K562 (cell line): ENCODE measurements around the gene LPAR2. TPM values are rescaled to one million over a fixed set of nuclear protein-coding genes. Genes with fewer than 3 reads are reported as not detected.

Experiments
- ATAC-seq: fragments of 200-7000 bp; cut with Tn5 transposase; 3 replicates; pipeline ENCODE4 v1.9.1; 2020; ENCODE audit warnings: moderate library complexity
- BruUV-seq: library from RNA; stranded (reverse); fragments of 400-500 nt; replicated peaks from 2 replicates; lab custom pipeline; 2021; lab: Mats Ljungman, UMichigan
- CTCF ChIA-PET: fragments of 300-600 bp; formaldehyde crosslinking; extraction: SDS; loops from one replicate; lab custom pipeline; 2021; ENCODE audit warnings: low intra/inter-chr PET ratio; lab: Yijun Ruan, JAX
- POLR2A ChIA-PET: fragments of 300-600, 350-650 bp; sonication (Branson Sonifier 250); formaldehyde crosslinking; extraction: SDS; loops from one replicate; lab custom pipeline; 2021; ENCODE audit warnings: antibody characterized with exemption, inconsistent platforms; lab: Yijun Ruan, JAX
- DNase-seq, 4 experiments: peaks; one replicate each; pipeline versions ENCODE4 v3.0.0 to v3.0.0-alpha.2; 2011 to 2018; ENCODE audit warnings: low spot score in 3 of 4, mixed read lengths in 3 of 4; ENCODE audit errors: extremely low read depth in 1 of 4
- FAIRE-seq: peaks from 2 replicates; lab custom pipeline; 2011; peaks lifted over from hg19 to GRCh38; lab: Jason Lieb, UNC
- H2AFZ ChIP-seq: 2 replicates; pipeline ENCODE4 v1.6.0; 2011; ENCODE audit warnings: low read depth, low read length, control low read depth, inconsistent platforms
- H3K27ac ChIP-seq: fragments of 200-600 bp; 3 replicates; pipeline ENCODE4 v1.8.0; 2011; ENCODE audit warnings: low read depth, mild to moderate bottlenecking, control low read depth, inconsistent platforms, low read length, moderate library complexity, mixed read lengths; ENCODE audit errors: extremely low read depth
- H3K27me3 ChIP-seq, 2 experiments: fragments of 300-600 bp in 1 of 2; 2 replicates in 1 of 2; 3 replicates in 1 of 2; pipeline versions ENCODE4 v1.6.0 to v1.8.0; 2011; ENCODE audit warnings: inconsistent platforms in 2 of 2, low read length in 2 of 2, mild to moderate bottlenecking in 1 of 2, mixed read lengths in 1 of 2, moderate library complexity in 1 of 2; ENCODE audit not compliant: control insufficient read depth in 2 of 2, insufficient read depth in 2 of 2
- H3K36me3 ChIP-seq: fragments of 300-600 bp; 3 replicates; pipeline ENCODE4 v1.8.0; 2011; ENCODE audit warnings: mild to moderate bottlenecking, low read length, inconsistent platforms; ENCODE audit not compliant: control insufficient read depth, insufficient read depth
- H3K4me1 ChIP-seq, 2 experiments: fragments of 200-600 bp in 1 of 2; replicated peaks in 1 of 2; 2 replicates in 1 of 2; 3 replicates in 1 of 2; pipeline versions ENCODE4 v1.5.1 to v1.8.0; 2011; ENCODE audit warnings: inconsistent platforms in 2 of 2, low read length in 2 of 2, mild to moderate bottlenecking in 1 of 2, mixed read lengths in 1 of 2, moderate library complexity in 1 of 2; ENCODE audit not compliant: control insufficient read depth in 2 of 2, insufficient read depth in 2 of 2
- H3K4me2 ChIP-seq: 2 replicates; pipeline ENCODE4 v1.6.1; 2011; ENCODE audit warnings: low read length, control low read depth, inconsistent platforms, mixed read lengths; ENCODE audit not compliant: insufficient read depth
- H3K4me3 ChIP-seq: fragments of 200-600 bp; sonication (generic), shearing (Covaris generic); 2 replicates; pipeline ENCODE4 v1.5.1; 2016; ENCODE audit warnings: control low read depth, inconsistent platforms
- H3K79me2 ChIP-seq: fragments of 200-600 bp; 3 replicates; pipeline ENCODE4 v1.8.0; 2011; ENCODE audit warnings: low read length, inconsistent platforms; ENCODE audit not compliant: control insufficient read depth, insufficient read depth
- H3K9ac ChIP-seq, 2 experiments: 2 replicates each; pipeline versions ENCODE4 v1.6.0 to v1.6.1; 2011; ENCODE audit warnings: low read depth in 2 of 2, low read length in 2 of 2, control low read depth in 1 of 2, inconsistent platforms in 1 of 2, mild to moderate bottlenecking in 1 of 2, mixed read lengths in 1 of 2; ENCODE audit not compliant: insufficient read depth in 1 of 2
- H3K9me1 ChIP-seq: one replicate; pipeline ENCODE4 v1.6.0; 2011; ENCODE audit warnings: inconsistent platforms, mild to moderate bottlenecking, low read length, moderate library complexity; ENCODE audit not compliant: control insufficient read depth, insufficient read depth
- H3K9me3 ChIP-seq: replicated peaks from 2 replicates; pipeline ENCODE4 v1.5.1; 2011; ENCODE audit warnings: low read depth, low read length, inconsistent platforms; ENCODE audit not compliant: control insufficient read depth, insufficient read depth
- H4K20me1 ChIP-seq: replicated peaks from 2 replicates; pipeline ENCODE4 v1.6.1; 2011; ENCODE audit warnings: low read length, inconsistent platforms, mixed read lengths; ENCODE audit not compliant: control insufficient read depth, insufficient read depth
- GABPB1 ChIP-seq: sonication (generic); formaldehyde crosslinking; IDR thresholded peaks from 2 replicates; pipeline ENCODE4 v1.8.0; 2022; ENCODE audit warnings: mild to moderate bottlenecking, missing genetic modification reagents
- HMG20A ChIP-seq: fragments of 450-650 bp; formaldehyde crosslinking; conservative IDR thresholded peaks from 2 replicates; pipeline ENCODE4 v1.4.0; 2020; ENCODE audit warnings: mild to moderate bottlenecking, mixed read lengths
- RBM39 ChIP-seq: fragments of 200-400 bp; formaldehyde crosslinking; optimal IDR thresholded peaks from 2 replicates; pipeline ENCODE3; 2018; ENCODE audit warnings: low read depth, low read length
- RNF2 ChIP-seq: sonication (generic); IDR thresholded peaks from 2 replicates; pipeline ENCODE4 v1.6.1; 2016
- WGBS: fragments of 100-300 bp; shearing (Covaris generic); methylation state at CpG from one replicate; pipeline ENCODE4 v1.1.6; 2016; ENCODE audit warnings: low coverage, mixed read lengths; ENCODE audit not compliant: insufficient coverage; ENCODE audit errors: missing lambda C conversion rate; 5-methylcytosine and 5-hydroxymethylcytosine counted together
- in situ Hi-C: fragments of 300-500 bp; cut with MboI; formaldehyde crosslinking; loops from 4 replicates; pipeline ENCODE4 v1.15.0; 2018; ENCODE audit warnings: inconsistent platforms, mixed read lengths
- intact Hi-C: fragments of 100-400 bp; cut with micrococcal nuclease; formaldehyde crosslinking; loops from 2 replicates; pipeline ENCODE4 v1.14.2; 2022
- polyA plus RNA-seq, 8 experiments: library from polyadenylated mRNA; depleted of rRNA in 4 of 8; stranded (reverse) in 5 of 8; unstranded in 3 of 8; fragments of >200 nt; fragmentation: Nextera tagmentation in 2 of 8; fragmentation: Illumina TruSeq in 1 of 8; extraction: Ambion mirVana in 2 of 8; extraction: Trizol in 1 of 8; gene quantifications; 2 replicates each; pipeline versions ENCODE4 v1.2.1 to v1.2.3, GENCODE V29; 2011 to 2014; ENCODE audit warnings: inconsistent platforms in 1 of 8, missing spikeins in 1 of 8
- total RNA-seq, 7 experiments: library from RNA; depleted of rRNA in 6 of 7; stranded (reverse); fragments of >200 nt in 6 of 7; fragmentation: Illumina TruSeq in 2 of 7; extraction: Trizol in 2 of 7; gene quantifications; 2 replicates each; pipeline versions ENCODE4 v1.2.1 to v1.2.3, GENCODE V29; 2011 to 2021; ENCODE audit warnings: low replicate concordance in 1 of 7
- TF ChIP-seq, protein P1 (sequence below): IDR thresholded peaks from 2 replicates; pipeline ENCODE4 v1.6.1; 2011; ENCODE audit warnings: borderline replicate concordance, low read depth, mild to moderate bottlenecking, moderate library complexity, low read length; ENCODE audit not compliant: insufficient read depth, poor library complexity, severe bottlenecking
- TF ChIP-seq, protein P2 (sequence below): sonication (generic); formaldehyde crosslinking; IDR thresholded peaks from 2 replicates; pipeline ENCODE4 v1.8.0; 2022; ENCODE audit warnings: missing genetic modification reagents, mild to moderate bottlenecking, borderline replicate concordance
- TF ChIP-seq, protein P3 (sequence below): fragments of 250-450 bp; sonication (Bioruptor Pico); IDR thresholded peaks from 2 replicates; pipeline ENCODE4 v1.9.0; 2021; ENCODE audit warnings: mild to moderate bottlenecking

LPAR2 gene
- total and polyA plus RNA-seq, 9 of the 15 experiments (the other 6 are each of a cell fraction or from before 2014, with no cell fraction given): 0.63 to 13.8 (median 4.4) TPM

DNA sequence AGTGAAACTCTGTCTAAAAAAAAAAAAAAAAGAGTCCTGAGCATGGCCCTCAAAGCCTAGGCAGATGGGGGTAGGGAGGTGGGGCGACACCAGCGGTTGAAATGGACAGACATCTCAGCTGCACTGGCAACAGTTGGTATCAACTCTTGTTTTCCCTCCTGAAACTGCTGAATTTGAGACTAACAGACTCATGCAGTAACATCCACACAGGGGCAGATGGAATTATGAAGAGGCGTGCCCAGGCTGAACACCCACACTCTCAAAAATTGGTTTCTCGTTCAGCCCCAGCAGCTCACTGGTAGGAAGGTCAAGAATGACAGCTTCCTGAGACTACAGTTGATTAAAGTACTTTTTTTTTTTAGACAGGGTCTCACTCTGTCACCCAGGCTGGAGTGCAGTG lies 33.6 kb downstream of the LPAR2 start:
- no peak overlapping the region for H3K27ac ChIP-seq
- 63% methylated on average over 3 of the region's 4 CpGs for WGBS
- BruUV-seq: no TSS peak
- H3K27me3 ChIP-seq: no peaks in the 10 kb centered on the region
- DNase-seq (no peak), FAIRE-seq (no peak), ATAC-seq (no peak)
- ChIA-PET CTCF (no interaction called here), POLR2A (no interaction called here)
- no peak overlapping the region for H3K4me3 ChIP-seq
- in situ Hi-C loops: no loop called here
- no peaks in the 10 kb centered on the region for H3K79me2 ChIP-seq
- no peaks in the 10 kb centered on the region for H3K9me1 ChIP-seq
- peaks cover 0 to 10% of the 10 kb centered on the region in 2 experiments; a peak in 3 of 5 replicates for H3K4me1 ChIP-seq
- intact Hi-C loops: no loop called here
- no peaks in the 10 kb centered on the region for H4K20me1 ChIP-seq
- no peak overlapping the region for H3K4me2 ChIP-seq
- no peak overlapping the region for H2AFZ ChIP-seq
- TF ChIP-seq GABPB1 (CRISPR knock-in tag) (no peak), RNF2 (no peak), HMG20A (CRISPR knock-in tag) (no peak), RBM39 (no peak)
- TF ChIP-seq, protein P1, sequence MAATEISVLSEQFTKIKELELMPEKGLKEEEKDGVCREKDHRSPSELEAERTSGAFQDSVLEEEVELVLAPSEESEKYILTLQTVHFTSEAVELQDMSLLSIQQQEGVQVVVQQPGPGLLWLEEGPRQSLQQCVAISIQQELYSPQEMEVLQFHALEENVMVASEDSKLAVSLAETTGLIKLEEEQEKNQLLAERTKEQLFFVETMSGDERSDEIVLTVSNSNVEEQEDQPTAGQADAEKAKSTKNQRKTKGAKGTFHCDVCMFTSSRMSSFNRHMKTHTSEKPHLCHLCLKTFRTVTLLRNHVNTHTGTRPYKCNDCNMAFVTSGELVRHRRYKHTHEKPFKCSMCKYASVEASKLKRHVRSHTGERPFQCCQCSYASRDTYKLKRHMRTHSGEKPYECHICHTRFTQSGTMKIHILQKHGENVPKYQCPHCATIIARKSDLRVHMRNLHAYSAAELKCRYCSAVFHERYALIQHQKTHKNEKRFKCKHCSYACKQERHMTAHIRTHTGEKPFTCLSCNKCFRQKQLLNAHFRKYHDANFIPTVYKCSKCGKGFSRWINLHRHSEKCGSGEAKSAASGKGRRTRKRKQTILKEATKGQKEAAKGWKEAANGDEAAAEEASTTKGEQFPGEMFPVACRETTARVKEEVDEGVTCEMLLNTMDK: no peak
- TF ChIP-seq, protein P2, sequence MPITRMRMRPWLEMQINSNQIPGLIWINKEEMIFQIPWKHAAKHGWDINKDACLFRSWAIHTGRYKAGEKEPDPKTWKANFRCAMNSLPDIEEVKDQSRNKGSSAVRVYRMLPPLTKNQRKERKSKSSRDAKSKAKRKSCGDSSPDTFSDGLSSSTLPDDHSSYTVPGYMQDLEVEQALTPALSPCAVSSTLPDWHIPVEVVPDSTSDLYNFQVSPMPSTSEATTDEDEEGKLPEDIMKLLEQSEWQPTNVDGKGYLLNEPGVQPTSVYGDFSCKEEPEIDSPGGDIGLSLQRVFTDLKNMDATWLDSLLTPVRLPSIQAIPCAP (CRISPR knock-in tag): no peak
- TF ChIP-seq, protein P3, sequence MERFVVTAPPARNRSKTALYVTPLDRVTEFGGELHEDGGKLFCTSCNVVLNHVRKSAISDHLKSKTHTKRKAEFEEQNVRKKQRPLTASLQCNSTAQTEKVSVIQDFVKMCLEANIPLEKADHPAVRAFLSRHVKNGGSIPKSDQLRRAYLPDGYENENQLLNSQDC: no peak
- H3K9ac ChIP-seq: no peak overlapping the region
- no peaks in the 10 kb centered on the region for H3K9me3 ChIP-seq
- H3K36me3 ChIP-seq: no peaks in the 10 kb centered on the region
